Measurements from ENCODE around the gene METAP1D.

DNA sequence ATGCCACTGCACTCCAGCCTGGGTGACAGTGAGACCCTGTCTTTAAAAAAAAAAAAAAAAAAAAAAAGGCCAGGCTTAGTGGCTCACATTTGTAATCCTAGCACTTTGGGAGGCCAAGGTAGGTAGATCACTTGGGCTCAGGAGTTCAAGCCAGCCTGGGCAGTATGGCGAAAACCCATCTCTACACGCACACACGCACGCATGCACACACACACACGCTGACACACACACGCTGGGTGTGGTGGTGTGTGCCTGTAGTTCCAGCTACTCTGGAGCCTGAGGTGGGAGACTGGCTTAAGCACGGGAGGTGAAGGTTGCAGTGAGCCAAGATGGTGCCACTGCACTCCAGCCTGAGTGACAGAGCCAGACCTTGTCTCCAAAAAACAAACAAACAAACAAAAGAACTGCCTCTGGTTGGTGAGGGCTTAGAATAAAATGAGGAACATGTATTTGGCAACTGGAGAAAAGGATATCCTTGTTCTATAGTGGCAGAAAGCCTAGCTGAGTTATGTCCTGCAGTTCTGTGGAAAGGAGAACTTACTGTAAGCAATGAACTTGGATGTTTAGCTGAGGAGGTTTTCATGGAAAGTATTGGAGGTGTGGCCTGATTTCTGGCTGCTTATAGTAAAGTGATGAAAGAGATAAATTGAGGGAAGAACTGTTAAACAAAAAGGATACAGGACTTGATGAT is 43.5 kb upstream of the METAP1D start:
- TF ChIP-seq, protein P1, sequence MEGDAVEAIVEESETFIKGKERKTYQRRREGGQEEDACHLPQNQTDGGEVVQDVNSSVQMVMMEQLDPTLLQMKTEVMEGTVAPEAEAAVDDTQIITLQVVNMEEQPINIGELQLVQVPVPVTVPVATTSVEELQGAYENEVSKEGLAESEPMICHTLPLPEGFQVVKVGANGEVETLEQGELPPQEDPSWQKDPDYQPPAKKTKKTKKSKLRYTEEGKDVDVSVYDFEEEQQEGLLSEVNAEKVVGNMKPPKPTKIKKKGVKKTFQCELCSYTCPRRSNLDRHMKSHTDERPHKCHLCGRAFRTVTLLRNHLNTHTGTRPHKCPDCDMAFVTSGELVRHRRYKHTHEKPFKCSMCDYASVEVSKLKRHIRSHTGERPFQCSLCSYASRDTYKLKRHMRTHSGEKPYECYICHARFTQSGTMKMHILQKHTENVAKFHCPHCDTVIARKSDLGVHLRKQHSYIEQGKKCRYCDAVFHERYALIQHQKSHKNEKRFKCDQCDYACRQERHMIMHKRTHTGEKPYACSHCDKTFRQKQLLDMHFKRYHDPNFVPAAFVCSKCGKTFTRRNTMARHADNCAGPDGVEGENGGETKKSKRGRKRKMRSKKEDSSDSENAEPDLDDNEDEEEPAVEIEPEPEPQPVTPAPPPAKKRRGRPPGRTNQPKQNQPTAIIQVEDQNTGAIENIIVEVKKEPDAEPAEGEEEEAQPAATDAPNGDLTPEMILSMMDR (IDR thresholded peaks at IDR 0.05; ENCODE audit: insufficient read depth, low read length, poor library complexity, severe bottlenecking): no peak
- TF ChIP-seq EZH2phosphoT487 (conservative IDR thresholded peaks at IDR 0.05; ENCODE audit: low read length): no peak
